Measurements from ENCODE around the gene SPC25.

Gene SPC25

DNA sequence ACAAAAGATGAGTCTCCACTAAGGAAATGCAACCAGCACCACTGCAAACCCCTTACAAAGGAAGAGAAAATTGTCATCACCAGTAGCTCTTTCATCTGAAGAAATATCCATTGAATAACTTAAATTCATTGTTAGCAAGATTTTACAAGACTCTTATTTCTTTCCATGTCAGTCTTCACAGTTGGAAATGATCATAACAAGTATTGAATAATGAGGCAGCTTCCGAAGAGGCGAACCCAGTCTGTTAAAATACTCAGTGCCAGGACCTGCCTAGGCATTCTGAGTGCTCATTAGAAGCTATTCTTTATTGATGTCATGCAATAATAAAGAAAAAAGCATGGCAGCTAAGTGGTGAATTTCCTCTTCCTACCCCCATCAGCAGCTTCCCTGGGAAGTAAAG is 54.3 kb downstream of the SPC25 start:
- no peak for DNase-seq

DNA sequence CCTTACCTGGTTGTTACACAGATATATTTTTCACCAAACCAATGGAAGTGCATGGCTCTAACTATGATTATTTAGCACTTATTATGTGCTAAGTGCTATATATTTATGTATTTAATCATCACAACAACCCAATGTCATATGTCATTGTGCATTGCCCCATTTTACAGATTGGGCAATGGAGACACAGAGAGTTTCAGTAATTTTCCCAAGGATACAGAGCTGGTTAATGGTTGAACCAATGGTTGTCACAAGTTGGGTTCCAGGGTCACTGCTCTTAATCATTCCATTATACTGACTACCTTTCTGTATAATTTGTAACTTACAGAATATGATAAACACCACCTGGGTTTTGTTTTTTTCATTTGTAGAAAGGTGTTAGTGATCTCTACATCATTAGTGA is 58.6 kb downstream of the SPC25 start:
- no peak for DNase-seq

DNA sequence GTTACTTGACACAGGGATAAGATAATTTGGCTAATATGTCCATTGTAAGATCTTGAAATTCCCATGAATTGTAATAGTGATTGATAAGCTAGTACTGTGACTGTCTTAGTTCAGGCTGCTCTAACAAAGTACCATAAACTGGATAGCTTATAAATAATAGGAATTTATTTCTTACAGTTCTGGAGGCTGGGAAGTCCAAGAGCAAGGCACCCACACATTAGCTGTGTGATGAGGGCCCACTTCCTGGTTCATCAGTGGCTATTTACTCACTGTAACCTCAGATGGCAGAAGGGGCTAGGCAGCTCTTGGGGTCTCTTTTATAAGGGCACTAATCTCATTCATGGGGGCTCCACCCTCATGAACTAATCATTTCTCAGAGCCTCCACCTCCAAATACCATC is 59.3 kb downstream of the SPC25 start:
- no peak for DNase-seq

DNA sequence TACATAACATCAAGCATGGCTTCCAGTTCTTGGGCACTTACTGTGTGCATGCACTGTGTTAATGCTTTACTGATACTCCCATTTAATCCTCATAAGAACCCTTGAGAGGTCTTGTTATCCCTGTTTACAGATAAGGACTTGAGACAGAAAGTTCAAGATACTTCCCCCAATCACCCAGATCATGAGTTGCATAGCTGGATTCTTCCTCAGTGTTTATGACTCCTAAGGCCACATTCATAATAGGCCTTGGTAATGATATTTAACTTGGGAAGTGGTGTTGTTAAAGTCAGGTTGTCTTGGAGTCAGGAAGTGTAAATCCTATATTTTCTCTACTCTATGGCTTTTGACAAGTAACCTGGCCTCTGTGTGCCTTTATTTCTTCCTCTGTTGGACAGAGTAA is 65.1 kb downstream of the SPC25 start:
- DNase-seq = no peak

DNA sequence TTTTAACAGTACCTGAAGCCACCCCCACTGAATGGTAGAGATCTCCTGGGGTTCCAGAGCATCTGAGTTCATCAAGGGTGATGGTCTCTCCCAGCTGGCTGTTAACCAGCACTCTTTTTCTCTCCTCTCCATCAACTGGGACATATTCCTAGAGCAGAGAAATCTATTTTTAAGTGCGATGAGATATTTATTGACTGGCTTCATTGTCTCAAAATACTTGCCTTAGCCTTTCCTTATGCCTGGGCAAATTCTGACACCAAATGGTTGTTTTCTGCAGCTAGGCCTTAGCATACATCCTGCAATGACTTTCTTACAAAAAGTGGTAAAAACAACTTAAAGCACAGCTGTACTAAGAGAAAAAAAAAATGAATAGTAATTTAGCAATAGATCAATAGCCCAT is 68.2 kb downstream of the SPC25 start:
- no peak for DNase-seq

DNA sequence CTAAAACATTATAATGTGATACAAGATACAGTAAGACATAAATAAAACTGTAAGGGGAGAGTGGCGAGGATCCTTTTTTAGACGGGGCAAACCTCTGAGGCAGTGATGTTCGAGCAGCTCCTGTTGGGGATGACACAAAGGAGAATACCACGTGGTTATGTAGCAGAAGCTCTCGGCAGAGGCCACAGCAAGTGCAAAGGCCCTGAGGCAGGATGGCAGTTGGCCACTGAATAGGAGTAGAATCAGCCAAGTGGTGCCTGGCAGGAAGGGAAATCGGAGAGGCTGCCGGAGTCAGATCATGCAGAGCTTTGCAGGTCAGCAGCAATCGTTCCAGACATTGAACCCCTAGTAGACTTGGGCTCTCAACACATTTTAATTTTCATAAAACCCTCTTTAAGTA is 68.7 kb downstream of the SPC25 start:
- DNase-seq = no peak
